ENCODE data around the gene CCNJL.

DNA sequence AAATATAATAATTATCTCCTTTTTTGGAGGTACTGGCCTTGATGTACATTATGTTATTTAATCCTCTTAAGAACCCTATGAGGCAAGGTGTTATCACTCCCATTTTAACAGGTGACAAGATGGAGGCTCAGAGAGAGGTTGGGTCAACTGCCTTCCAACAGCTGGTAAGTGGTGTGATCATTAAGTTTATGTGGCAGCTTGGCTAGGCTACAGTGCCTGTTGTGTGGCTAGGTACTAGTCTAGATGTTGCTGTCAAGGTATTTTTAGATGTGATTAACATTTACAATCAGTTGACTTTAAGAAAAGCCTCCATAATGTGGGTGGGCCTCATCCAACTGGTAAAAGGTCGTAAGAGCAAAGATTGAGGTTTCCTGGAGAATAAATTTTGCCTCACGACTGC is 61.5 kb downstream of the CCNJL start:
- TF ChIP-seq, protein P1, sequence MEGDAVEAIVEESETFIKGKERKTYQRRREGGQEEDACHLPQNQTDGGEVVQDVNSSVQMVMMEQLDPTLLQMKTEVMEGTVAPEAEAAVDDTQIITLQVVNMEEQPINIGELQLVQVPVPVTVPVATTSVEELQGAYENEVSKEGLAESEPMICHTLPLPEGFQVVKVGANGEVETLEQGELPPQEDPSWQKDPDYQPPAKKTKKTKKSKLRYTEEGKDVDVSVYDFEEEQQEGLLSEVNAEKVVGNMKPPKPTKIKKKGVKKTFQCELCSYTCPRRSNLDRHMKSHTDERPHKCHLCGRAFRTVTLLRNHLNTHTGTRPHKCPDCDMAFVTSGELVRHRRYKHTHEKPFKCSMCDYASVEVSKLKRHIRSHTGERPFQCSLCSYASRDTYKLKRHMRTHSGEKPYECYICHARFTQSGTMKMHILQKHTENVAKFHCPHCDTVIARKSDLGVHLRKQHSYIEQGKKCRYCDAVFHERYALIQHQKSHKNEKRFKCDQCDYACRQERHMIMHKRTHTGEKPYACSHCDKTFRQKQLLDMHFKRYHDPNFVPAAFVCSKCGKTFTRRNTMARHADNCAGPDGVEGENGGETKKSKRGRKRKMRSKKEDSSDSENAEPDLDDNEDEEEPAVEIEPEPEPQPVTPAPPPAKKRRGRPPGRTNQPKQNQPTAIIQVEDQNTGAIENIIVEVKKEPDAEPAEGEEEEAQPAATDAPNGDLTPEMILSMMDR (IDR thresholded peaks at IDR 0.05) = no peak
- no peak for TF ChIP-seq POLR2A (IDR thresholded peaks at IDR 0.05)
